Kidney (tissue), 14 donors: ENCODE results near the gene RTP5. TPM values are rescaled to one million over a fixed set of nuclear protein-coding genes. Genes with fewer than 3 reads are reported as not detected.

ENCODE experiments used
- DNase-seq, 5 donors: peaks; one replicate each; pipeline ENCODE4 v3.0.0-alpha.2; 2013 to 2020
- FAIRE-seq: peaks from 2 replicates; lab custom pipeline; 2012; peaks lifted over from hg19 to GRCh38; lab: Jason Lieb, UNC
- H3K27ac ChIP-seq, 2 donors: one replicate each; pipeline ENCODE4 v1.7.0; 2013; ENCODE audit warnings: low read depth in 2 of 2, low read length in 2 of 2, inconsistent platforms in 1 of 2
- H3K27me3 ChIP-seq: one replicate; pipeline ENCODE4 v1.7.1; 2013; ENCODE audit warnings: low read length, inconsistent platforms; ENCODE audit not compliant: control insufficient read depth, insufficient read depth
- H3K36me3 ChIP-seq, 3 donors: one replicate each; pipeline versions ENCODE4 v1.7.0 to v1.7.1; 2013; ENCODE audit warnings: low read length in 3 of 3, control low read depth in 1 of 3, inconsistent platforms in 1 of 3; ENCODE audit not compliant: insufficient read depth in 3 of 3, control insufficient read depth in 2 of 3
- H3K4me1 ChIP-seq, 3 donors: one replicate each; pipeline versions ENCODE4 v1.7.0 to v1.7.1; 2013; ENCODE audit warnings: low read length in 3 of 3, inconsistent platforms in 1 of 3, low read depth in 1 of 3; ENCODE audit not compliant: control insufficient read depth in 2 of 3, insufficient read depth in 2 of 3
- H3K4me3 ChIP-seq, 3 donors: one replicate each; pipeline versions ENCODE4 v1.7.0 to v1.8.1; 2013; ENCODE audit warnings: low read length in 3 of 3, control low read depth in 1 of 3, inconsistent platforms in 1 of 3
- H3K9ac ChIP-seq, 3 donors: one replicate each; pipeline versions ENCODE4 v1.7.0 to v1.7.1; 2013; ENCODE audit warnings: low read length in 3 of 3, control low read depth in 1 of 3, inconsistent platforms in 1 of 3
- H3K9me3 ChIP-seq, 3 donors: one replicate each; pipeline versions ENCODE4 v1.7.0 to v1.7.1; 2013; ENCODE audit warnings: low read length in 3 of 3, control low read depth in 1 of 3, inconsistent platforms in 1 of 3; ENCODE audit not compliant: control insufficient read depth in 2 of 3, insufficient read depth in 1 of 3
- CTCF ChIP-seq: IDR thresholded peaks from 3 replicates; pipeline ENCODE4 v1.5.1; 2012; ENCODE audit warnings: mild to moderate bottlenecking, moderate library complexity, borderline replicate concordance; ENCODE audit not compliant: insufficient read depth; ENCODE audit errors: extremely low read depth
- intact Hi-C: fragments of 100-400 bp; cut with DNase I; formaldehyde crosslinking; loops from one replicate; pipeline ENCODE4 v1.11.1; 2022
- polyA plus RNA-seq: library from polyadenylated mRNA; stranded (reverse); fragments of 350-450 nt; fragmentation: Illumina TruSeq; extraction: RNeasy Lipid Tissue Mini Kit (QIAGEN cat#74804); gene quantifications from one replicate; pipeline ENCODE4 v1.2.3, GENCODE V29; 2014; ENCODE audit warnings: low read depth, low replicate concordance; ENCODE audit not compliant: insufficient read depth
- total RNA-seq: library from RNA; stranded (reverse); fragmentation: NEBNext Ultra II Directional; extraction: Animal tissue kit (Norgen Biotek cat#: 25700); gene quantifications from one replicate; pipeline ENCODE4 v1.2.1, GENCODE V29; 2021
- donor health status: control.
- donor health status: control.
- donor health status: control.
- donor health status: control.
- donor health status: control.
- donor health status: DM: yes; HTN: yes; CAD: no.
- donor health status: Normal renal cell carcinoma (clear cell type).

The RTP5 gene
- total and polyA plus RNA-seq, 2 donors from 2014 or later: 0.13 TPM; not detected in 1

GRCh38 chr2:241851325-241852115 lies 18.0 kb upstream of the RTP5 start:
- FAIRE-seq (no peak), DNase-seq (peak in 1 of 5 donors; percentile 35)
- Histone ChIP-seq H3K36me3 (no peaks in the 10 kb centered on the region), H3K4me1 (peaks cover 0 to 2% (median 0%) of the 10 kb centered on the region in 3 donors), H3K4me3 (no peak overlapping the region), H3K9ac (no peak overlapping the region), H3K9me3 (no peaks in the 10 kb centered on the region), H3K27ac (no peak overlapping the region), H3K27me3 (no peaks in the 10 kb centered on the region)
- intact Hi-C loops: no loop called here
- no peak for TF ChIP-seq CTCF

GRCh38 chr2:241852116-241852980 lies 17.2 kb upstream of the RTP5 start:
- H3K9ac ChIP-seq: no peak overlapping the region
- H3K4me1 ChIP-seq: peaks cover 0 to 2% (median 0%) of the 10 kb centered on the region in 3 donors
- no peak for FAIRE-seq

GRCh38 chr2:241852981-241853631 lies 16.4 kb upstream of the RTP5 start:
- intact Hi-C loops: no loop called here
- Histone ChIP-seq H3K27ac (no peak overlapping the region), H3K9ac (no peak overlapping the region), H3K4me1 (peaks cover 0 to 2% (median 0%) of the 10 kb centered on the region in 3 donors), H3K9me3 (no peaks in the 10 kb centered on the region), H3K36me3 (no peaks in the 10 kb centered on the region), H3K4me3 (no peak overlapping the region), H3K27me3 (no peaks in the 10 kb centered on the region)
- DNase-seq (peak in 1 of 5 donors; percentile 29), FAIRE-seq (no peak)
- no peak for TF ChIP-seq CTCF

More at GRCh38 chr2:241852116-241852980, 17.2 kb upstream of the RTP5 start:
- intact Hi-C loops: no loop called here
- Histone ChIP-seq H3K27ac (no peak overlapping the region), H3K9me3 (no peaks in the 10 kb centered on the region), H3K4me3 (no peak overlapping the region), H3K36me3 (no peaks in the 10 kb centered on the region), H3K27me3 (no peaks in the 10 kb centered on the region)
- no peak for TF ChIP-seq CTCF
- DNase-seq: peak in 2 of 5 donors; percentile 51 to 71
